ENCODE results near the gene ABCA4. TPM values are rescaled to one million over a fixed set of nuclear protein-coding genes. Genes with fewer than 3 reads are reported as not detected.
"Not testable (repeated sequence)": the region's sequence is repeated elsewhere in the genome, so short reads cannot be mapped to it uniquely, and the experiment has no call there.

Gene ABCA4
- total and polyA plus RNA-seq, 8 donors = 0.83 to 2.7 (median 1.6) TPM

- no peaks in the 10 kb centered on the region for H3K36me3 ChIP-seq
- H3K4me3 ChIP-seq = no peak overlapping the region
- intact Hi-C loops (cut with DNase I) = no loop called here
- DNase-seq = no peak
- peak overlapping the region in 1 of 2 donors; percentile 63 for H3K27ac ChIP-seq
- H3K4me1 ChIP-seq = peaks cover 7 to 22% of the 10 kb centered on the region in 2 donors
- no peak for ATAC-seq
- no peaks in the 10 kb centered on the region for H3K27me3 ChIP-seq
- H3K9me3 ChIP-seq = no peaks in the 10 kb centered on the region
- no peak for TF ChIP-seq CTCF (IDR thresholded peaks at IDR 0.05)
These were observed 129.7 kb downstream of the ABCA4 start for GRCh38 chr1:93991271-93991670.

GRCh38 chr1:93990477-93990876, 130.5 kb downstream of the ABCA4 start:
- H3K36me3 ChIP-seq; DNase-seq; H3K4me3 ChIP-seq; ATAC-seq; H3K9me3 ChIP-seq; intact Hi-C loops (cut with DNase I); H3K27me3 ChIP-seq: not testable (repeated sequence)
- Histone ChIP-seq H3K4me1 (peaks cover 7 to 22% of the 10 kb centered on the region in 2 donors), H3K27ac (peak overlapping the region in 1 of 2 donors; percentile 63)

GRCh38 chr1:93990010-93990409, 130.9 kb downstream of the ABCA4 start:
- no peak for TF ChIP-seq CTCF (IDR thresholded peaks at IDR 0.05)
- H3K4me1 ChIP-seq = peaks cover 7 to 22% of the 10 kb centered on the region in 2 donors
- intact Hi-C loops (cut with DNase I) = no loop called here
- DNase-seq (peak in 2 of 4 donors; percentile 43 to 87), ATAC-seq (no peak)
- H3K27me3 ChIP-seq = no peaks in the 10 kb centered on the region
- H3K27ac ChIP-seq = peak overlapping the region in 1 of 2 donors; percentile 63
- no peaks in the 10 kb centered on the region for H3K36me3 ChIP-seq
- no peaks in the 10 kb centered on the region for H3K9me3 ChIP-seq
- H3K4me3 ChIP-seq = no peak overlapping the region

- DNase-seq (no peak), ATAC-seq (no peak)
- peak overlapping the region in 1 of 2 donors; percentile 63 for H3K27ac ChIP-seq
- H3K9me3 ChIP-seq = no peaks in the 10 kb centered on the region
- H3K27me3 ChIP-seq = no peaks in the 10 kb centered on the region
- H3K4me3 ChIP-seq = no peak overlapping the region
- H3K36me3 ChIP-seq = no peaks in the 10 kb centered on the region
- H3K4me1 ChIP-seq = peaks cover 7 to 22% of the 10 kb centered on the region in 2 donors
- no peak for TF ChIP-seq CTCF (IDR thresholded peaks at IDR 0.05)
- intact Hi-C loops (cut with DNase I) = no loop called here
These were observed 131.3 kb downstream of the ABCA4 start for GRCh38 chr1:93989601-93990000.

GRCh38 chr1:93988634-93989350, 132.2 kb downstream of the ABCA4 start:
- peaks cover 7 to 22% of the 10 kb centered on the region in 2 donors for H3K4me1 ChIP-seq
- peak overlapping the region in 1 of 2 donors; percentile 63 for H3K27ac ChIP-seq
- TF ChIP-seq CTCF (IDR thresholded peaks at IDR 0.05) = no peak
- no peaks in the 10 kb centered on the region for H3K9me3 ChIP-seq
- ATAC-seq (peak; percentile 55), DNase-seq (no peak)
- intact Hi-C loops (cut with DNase I) = no loop called here
- H3K36me3 ChIP-seq = no peaks in the 10 kb centered on the region
- H3K4me3 ChIP-seq = no peak overlapping the region
- H3K27me3 ChIP-seq = no peaks in the 10 kb centered on the region

GRCh38 chr1:93981274-93981667, 139.7 kb downstream of the ABCA4 start:
- Histone ChIP-seq H3K4me3 (no peak overlapping the region), H3K27ac (no peak overlapping the region), H3K36me3 (no peaks in the 10 kb centered on the region), H3K4me1 (no peaks in the 10 kb centered on the region), H3K9me3 (no peaks in the 10 kb centered on the region), H3K27me3 (no peaks in the 10 kb centered on the region)
- intact Hi-C loops (cut with DNase I) = no loop called here
- ATAC-seq (no peak), DNase-seq (no peak)
- no peak for TF ChIP-seq CTCF (IDR thresholded peaks at IDR 0.05)

Data from left lung (tissue), 10 donors.